DOHH2 (cell line): ENCODE data around the gene FKBP5.
A peak's percentile ranks its signal among the peaks of the same experiment; 100 is the strongest.
"Not testable (repeated sequence)": the region's sequence is repeated elsewhere in the genome, so short reads cannot be mapped to it uniquely, and the experiment has no call there.

ENCODE experiments used
- H3F3A ChIP-seq: fragments of 200-600 bp; sonication (generic), shearing (Covaris generic); 2 replicates; pipeline ENCODE4 v1.6.0; 2016; ENCODE audit warnings: antibody characterized with exemption, mild to moderate bottlenecking; ENCODE audit not compliant: control insufficient read depth, insufficient read depth
- H3K27ac ChIP-seq: fragments of 200-600 bp; sonication (generic); 2 replicates; pipeline ENCODE4 v1.5.1; 2014; ENCODE audit warnings: low read depth, mild to moderate bottlenecking, low read length, moderate library complexity
- H3K27me3 ChIP-seq: fragments of 200-600 bp; sonication (generic); 2 replicates; pipeline ENCODE4 v1.6.1; 2014; ENCODE audit warnings: mild to moderate bottlenecking, low read length, mixed read lengths; ENCODE audit not compliant: control insufficient read depth
- H3K36me3 ChIP-seq: fragments of 200-600 bp; sonication (generic); 2 replicates; pipeline ENCODE4 v1.6.1; 2014; ENCODE audit warnings: mild to moderate bottlenecking, low read length, moderate library complexity, mixed read lengths; ENCODE audit not compliant: control insufficient read depth
- H3K4me1 ChIP-seq: fragments of 200-600 bp; sonication (generic); 2 replicates; pipeline ENCODE4 v1.6.1; 2014; ENCODE audit warnings: mild to moderate bottlenecking, low read length, mixed read lengths; ENCODE audit not compliant: control insufficient read depth
- H3K4me2 ChIP-seq: fragments of 200-600 bp; sonication (generic); 2 replicates; pipeline ENCODE4 v1.6.0; 2014; ENCODE audit warnings: mild to moderate bottlenecking, low read length, moderate library complexity
- H3K4me3 ChIP-seq: fragments of 200-600 bp; sonication (generic); 2 replicates; pipeline ENCODE4 v1.5.1; 2014; ENCODE audit warnings: mild to moderate bottlenecking, low read length, mixed read lengths
- H3K79me2 ChIP-seq: fragments of 200-600 bp; sonication (generic); 2 replicates; pipeline ENCODE4 v1.6.1; 2014; ENCODE audit warnings: mild to moderate bottlenecking, low read length, mixed read lengths; ENCODE audit not compliant: control insufficient read depth
- H3K9me2 ChIP-seq: fragments of 200-600 bp; sonication (generic); replicated peaks from 2 replicates; pipeline ENCODE4 v1.6.1; 2014; ENCODE audit warnings: mild to moderate bottlenecking, low read length, mixed read lengths; ENCODE audit not compliant: control insufficient read depth
- H3K9me3 ChIP-seq: fragments of 200-600 bp; sonication (generic); 2 replicates; pipeline ENCODE4 v1.6.1; 2014; ENCODE audit warnings: antibody characterized with exemption, low read length, mixed read lengths; ENCODE audit not compliant: control insufficient read depth, insufficient read depth
- H4K20me1 ChIP-seq: fragments of 200-600 bp; sonication (generic); 2 replicates; pipeline ENCODE4 v1.6.0; 2014; ENCODE audit warnings: low read depth, mild to moderate bottlenecking, antibody characterized with exemption, low read length, moderate library complexity; ENCODE audit not compliant: control insufficient read depth, insufficient read depth
- EZH2phosphoT487 ChIP-seq: fragments of 200-600 bp; sonication (generic); IDR thresholded peaks from 2 replicates; pipeline ENCODE4 v1.6.1; 2017; ENCODE audit warnings: borderline replicate concordance, mild to moderate bottlenecking, antibody characterized with exemption, low read length, moderate library complexity, mixed read lengths
- TF ChIP-seq, protein P1 (sequence below): fragments of 200-600 bp; sonication (generic); IDR thresholded peaks from one replicate; pipeline ENCODE4 v1.5.1; 2014; ENCODE audit warnings: antibody characterized with exemption, mild to moderate bottlenecking, low read depth, low read length; ENCODE audit not compliant: poor library complexity, severe bottlenecking

The FKBP5 gene

DNA sequence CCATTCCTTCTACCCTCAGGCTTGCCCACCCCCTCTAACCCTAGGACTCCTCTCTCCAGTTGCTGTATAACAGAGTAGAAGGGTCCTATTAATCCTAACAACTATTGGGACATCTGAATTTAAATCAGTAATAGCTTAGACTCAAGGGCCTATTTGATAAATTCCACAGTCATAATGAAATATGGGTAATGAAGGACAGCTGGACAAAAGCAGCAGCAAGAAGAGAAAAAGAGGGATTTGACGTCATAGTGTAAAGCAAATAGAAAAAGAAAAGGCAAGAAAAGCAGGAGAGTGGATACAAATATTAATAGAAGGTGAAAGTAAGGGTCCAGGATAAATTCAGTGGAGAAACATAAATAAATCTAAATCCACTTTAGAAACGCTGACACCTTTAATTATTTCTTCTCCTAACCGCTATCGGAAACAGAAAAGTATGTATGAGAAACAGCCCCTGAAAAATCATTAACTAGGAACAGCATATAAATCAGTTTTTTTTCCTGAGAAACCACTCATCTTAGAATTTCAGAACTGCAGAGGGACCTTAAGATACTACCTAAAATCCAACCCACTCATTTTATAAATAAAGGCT lies 12.8 kb downstream of the FKBP5 start:
- H3K9me2 ChIP-seq: no peaks in the 10 kb centered on the region
- H3K4me2 ChIP-seq: no peak overlapping the region
- peaks cover 99% of the 10 kb centered on the region for H3K79me2 ChIP-seq
- H3K4me3 ChIP-seq: no peak overlapping the region
- H4K20me1 ChIP-seq: peaks cover 4% of the 10 kb centered on the region
- H3K27me3 ChIP-seq: no peaks in the 10 kb centered on the region
- no peaks in the 10 kb centered on the region for H3K9me3 ChIP-seq
- H3K36me3 ChIP-seq: peaks cover 19% of the 10 kb centered on the region
- peaks cover 3% of the 10 kb centered on the region; the same call in 1 of the 2 replicates for H3F3A ChIP-seq
- peaks cover 14% of the 10 kb centered on the region for H3K4me1 ChIP-seq
- TF ChIP-seq EZH2phosphoT487: no peak
- TF ChIP-seq, protein P1, sequence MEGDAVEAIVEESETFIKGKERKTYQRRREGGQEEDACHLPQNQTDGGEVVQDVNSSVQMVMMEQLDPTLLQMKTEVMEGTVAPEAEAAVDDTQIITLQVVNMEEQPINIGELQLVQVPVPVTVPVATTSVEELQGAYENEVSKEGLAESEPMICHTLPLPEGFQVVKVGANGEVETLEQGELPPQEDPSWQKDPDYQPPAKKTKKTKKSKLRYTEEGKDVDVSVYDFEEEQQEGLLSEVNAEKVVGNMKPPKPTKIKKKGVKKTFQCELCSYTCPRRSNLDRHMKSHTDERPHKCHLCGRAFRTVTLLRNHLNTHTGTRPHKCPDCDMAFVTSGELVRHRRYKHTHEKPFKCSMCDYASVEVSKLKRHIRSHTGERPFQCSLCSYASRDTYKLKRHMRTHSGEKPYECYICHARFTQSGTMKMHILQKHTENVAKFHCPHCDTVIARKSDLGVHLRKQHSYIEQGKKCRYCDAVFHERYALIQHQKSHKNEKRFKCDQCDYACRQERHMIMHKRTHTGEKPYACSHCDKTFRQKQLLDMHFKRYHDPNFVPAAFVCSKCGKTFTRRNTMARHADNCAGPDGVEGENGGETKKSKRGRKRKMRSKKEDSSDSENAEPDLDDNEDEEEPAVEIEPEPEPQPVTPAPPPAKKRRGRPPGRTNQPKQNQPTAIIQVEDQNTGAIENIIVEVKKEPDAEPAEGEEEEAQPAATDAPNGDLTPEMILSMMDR: no peak
- no peak overlapping the region for H3K27ac ChIP-seq

DNA sequence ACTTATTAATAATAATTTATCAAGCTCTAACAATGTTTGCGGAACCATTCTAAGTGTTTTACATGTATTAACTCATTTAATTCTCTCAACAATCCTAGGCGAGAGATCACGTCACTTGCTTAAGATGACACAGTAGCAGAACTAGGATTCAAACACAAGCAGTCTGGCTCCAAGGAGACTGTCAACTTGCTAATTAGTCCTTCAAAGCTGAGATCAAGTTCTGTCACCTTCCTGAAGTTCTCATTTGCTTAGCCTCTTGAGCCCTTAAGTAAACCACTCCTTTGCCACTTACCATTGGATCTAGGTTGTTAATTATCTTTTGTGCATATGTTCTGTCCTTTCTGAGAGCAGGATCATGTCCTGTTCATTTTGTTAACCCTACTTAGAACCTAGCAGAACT lies 14.1 kb downstream of the FKBP5 start:
- Histone ChIP-seq H3K4me1 (peaks cover 27% of the 10 kb centered on the region), H4K20me1 (no peaks in the 10 kb centered on the region)

DNA sequence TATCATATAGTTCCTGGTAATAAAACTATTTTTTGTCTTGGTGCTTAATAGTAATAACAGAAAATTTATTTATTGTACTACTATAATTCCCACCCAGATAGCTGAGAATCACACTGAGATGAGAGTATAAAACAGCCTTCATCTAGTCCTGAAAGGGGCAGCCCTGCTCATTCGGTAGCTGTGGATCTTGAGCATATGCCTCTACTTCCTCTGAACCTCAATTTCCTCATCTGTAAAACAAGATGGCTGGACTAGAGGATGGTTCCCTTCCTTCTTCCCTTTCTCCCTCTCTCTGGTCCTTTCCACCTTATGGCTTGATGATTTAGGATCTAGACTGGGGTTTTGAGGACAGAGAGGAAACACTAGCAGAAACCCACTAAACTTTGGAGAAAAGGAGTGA lies 15.0 kb downstream of the FKBP5 start:
- Histone ChIP-seq H3K4me1 (peaks cover 35% of the 10 kb centered on the region), H3K4me2 (no peak overlapping the region), H4K20me1 (peaks cover 6% of the 10 kb centered on the region), H3K9me3 (no peaks in the 10 kb centered on the region), H3K4me3 (no peak overlapping the region), H3K9me2 (no peaks in the 10 kb centered on the region), H3K79me2 (peaks cover 99% of the 10 kb centered on the region), H3F3A (peaks cover 17% of the 10 kb centered on the region; the same call in 1 of the 2 replicates), H3K27me3 (no peaks in the 10 kb centered on the region), H3K36me3 (peaks cover 3% of the 10 kb centered on the region), H3K27ac (no peak overlapping the region)
- TF ChIP-seq EZH2phosphoT487: no peak

More for the DNA sequence above, 14.1 kb downstream of the FKBP5 start:
- Histone ChIP-seq H3F3A (peaks cover 9% of the 10 kb centered on the region; the same call in 1 of the 2 replicates), H3K4me3 (no peak overlapping the region), H3K9me2 (no peaks in the 10 kb centered on the region), H3K4me2 (no peak overlapping the region), H3K36me3 (peaks cover 12% of the 10 kb centered on the region), H3K27me3 (no peaks in the 10 kb centered on the region), H3K79me2 (peaks cover 99% of the 10 kb centered on the region), H3K27ac (no peak overlapping the region), H3K9me3 (no peaks in the 10 kb centered on the region)
- TF ChIP-seq, protein P1: no peak
- no peak for TF ChIP-seq EZH2phosphoT487

DNA sequence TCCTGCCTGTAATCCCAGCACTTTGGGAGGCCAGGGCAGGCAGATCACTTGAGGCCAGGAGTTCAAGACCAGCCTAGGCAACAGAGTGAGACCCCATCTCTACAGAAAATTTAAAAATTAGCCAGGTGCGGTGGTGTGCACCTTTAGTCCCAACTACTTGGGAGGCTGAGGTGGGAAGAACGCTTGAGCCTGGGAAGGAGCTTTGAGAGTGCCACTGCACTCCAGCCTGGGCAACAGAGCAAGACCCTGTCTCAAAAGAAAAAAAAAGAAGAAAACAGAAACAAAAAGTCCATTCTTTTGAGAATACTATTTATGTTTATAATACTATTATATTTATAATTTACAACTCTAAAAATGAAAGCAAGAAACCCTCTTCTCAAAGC lies 15.4 kb downstream of the FKBP5 start:
- not testable (repeated sequence) for H3K27me3 ChIP-seq, H3K9me3 ChIP-seq, H3K4me3 ChIP-seq, H3K36me3 ChIP-seq, H3K27ac ChIP-seq, H3K4me2 ChIP-seq, H4K20me1 ChIP-seq, H3K9me2 ChIP-seq
- Histone ChIP-seq H3F3A (peaks cover 18% of the 10 kb centered on the region; the same call in 1 of the 2 replicates), H3K79me2 (peaks cover 99% of the 10 kb centered on the region), H3K4me1 (peaks cover 40% of the 10 kb centered on the region)

DNA sequence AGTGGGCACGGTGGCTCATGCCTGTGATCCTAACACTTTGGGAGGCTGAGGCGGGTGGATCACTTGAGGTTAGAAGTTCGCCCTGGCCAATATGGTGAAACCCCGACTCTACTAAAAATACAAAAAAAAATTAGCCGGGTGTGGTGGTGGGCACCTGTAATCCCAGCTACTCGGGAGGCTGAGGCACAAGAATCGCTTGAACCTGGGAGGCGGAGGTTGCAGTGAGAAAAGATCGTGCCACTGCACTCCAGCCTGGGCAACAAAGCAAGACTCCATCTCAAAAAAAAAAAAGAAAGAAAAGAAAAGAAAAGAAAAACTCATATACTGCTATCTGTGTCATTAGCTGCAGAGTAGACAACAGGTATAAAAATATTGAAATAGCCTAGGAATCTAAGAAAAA lies 18.3 kb downstream of the FKBP5 start:
- Histone ChIP-seq H3K4me2 (peak overlapping the region; percentile 57; the same call in 1 of the 2 replicates), H3K4me1 (peaks cover 51% of the 10 kb centered on the region)

More for the DNA sequence above, 18.3 kb downstream of the FKBP5 start:
- not testable (repeated sequence) for H3K4me3 ChIP-seq, H3K27me3 ChIP-seq, H3K36me3 ChIP-seq, H3K9me3 ChIP-seq, H3K27ac ChIP-seq, H4K20me1 ChIP-seq, H3K9me2 ChIP-seq
- Histone ChIP-seq H3K79me2 (peaks cover 98% of the 10 kb centered on the region), H3F3A (peaks cover 25% of the 10 kb centered on the region; the same call in 1 of the 2 replicates)
